ENCODE data around the gene LRRC58.

Gene LRRC58

GRCh38 chr3:120274739-120275167 is 74.4 kb downstream of the LRRC58 start:
- DNase-seq = peak; percentile 85
